ENCODE results near the gene ZNF277.

Gene ZNF277

DNA sequence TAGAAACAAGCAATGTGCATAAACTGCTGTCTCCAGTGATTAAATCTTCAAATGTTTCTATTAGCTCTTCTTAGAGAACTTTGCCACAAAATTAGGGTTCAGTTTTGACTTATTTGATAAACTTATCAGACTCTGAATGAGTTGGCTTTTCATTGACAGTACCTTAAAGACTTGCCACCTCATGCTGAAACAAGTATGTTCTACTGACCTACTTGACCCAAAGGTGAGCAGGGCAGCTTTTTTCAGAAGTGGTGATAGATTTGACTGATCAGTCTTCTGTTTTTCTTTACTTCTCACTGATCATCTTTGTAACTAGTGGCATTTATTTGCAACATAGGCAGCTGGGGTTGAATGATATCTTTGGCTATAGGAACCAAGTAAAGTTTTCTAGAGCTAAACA is 7.8 kb downstream of the ZNF277 start:
- Histone ChIP-seq H2AFZ (ENCODE audit: low read length) (no peak overlapping the region), H3K9me3 (replicated peaks in 1 of 2; ENCODE audit: control insufficient read depth in 2 of 2, insufficient read depth in 1 of 2, low read depth in 1 of 2, low read length in 2 of 2) (no peaks in the 10 kb centered on the region), H3K23ac (ENCODE audit: low read depth, low read length, poor library complexity) (no peak overlapping the region), H3K36me3 (replicated peaks in 1 of 2; ENCODE audit: control insufficient read depth in 2 of 2, insufficient read depth in 2 of 2, low read length in 2 of 2) (no peaks in the 10 kb centered on the region), H3K27ac (replicated peaks; ENCODE audit: low read length) (no peak overlapping the region), H3K27me3 (ENCODE audit: control insufficient read depth in 3 of 3, insufficient read depth in 3 of 3, low read depth in 1 of 3, low read length in 3 of 3) (no peaks in the 10 kb centered on the region), H3K9ac (ENCODE audit: low read depth, low read length, poor library complexity) (no peak overlapping the region), H3K4me3 (ENCODE audit: low read length in 2 of 2) (no peak overlapping the region), H2BK5ac (ENCODE audit: low read length) (no peak overlapping the region), H3K4me1 (ENCODE audit: control insufficient read depth in 2 of 2, insufficient read depth in 1 of 2, low read depth in 1 of 2, low read length in 2 of 2) (no peaks in the 10 kb centered on the region), H3K4ac (ENCODE audit: low read length) (no peak overlapping the region), H3K4me2 (ENCODE audit: insufficient read depth, low read length, poor library complexity, severe bottlenecking) (no peak overlapping the region), H3K18ac (ENCODE audit: low read length) (no peak overlapping the region), H4K91ac (ENCODE audit: low read depth, low read length, poor library complexity) (no peak overlapping the region), H2AK5ac (ENCODE audit: low read depth, low read length) (no peak overlapping the region), H3K14ac (ENCODE audit: low read length) (no peak overlapping the region), H2BK120ac (ENCODE audit: low read depth, low read length) (no peak overlapping the region), H3K79me1 (ENCODE audit: low read depth, low read length) (no peaks in the 10 kb centered on the region), H2BK12ac (ENCODE audit: low read length) (no peak overlapping the region), H4K8ac (ENCODE audit: low read depth, low read length) (no peak overlapping the region), H2BK15ac (ENCODE audit: low read length) (no peak overlapping the region)
- DNase-seq (ENCODE audit: low spot score), result no peak

DNA sequence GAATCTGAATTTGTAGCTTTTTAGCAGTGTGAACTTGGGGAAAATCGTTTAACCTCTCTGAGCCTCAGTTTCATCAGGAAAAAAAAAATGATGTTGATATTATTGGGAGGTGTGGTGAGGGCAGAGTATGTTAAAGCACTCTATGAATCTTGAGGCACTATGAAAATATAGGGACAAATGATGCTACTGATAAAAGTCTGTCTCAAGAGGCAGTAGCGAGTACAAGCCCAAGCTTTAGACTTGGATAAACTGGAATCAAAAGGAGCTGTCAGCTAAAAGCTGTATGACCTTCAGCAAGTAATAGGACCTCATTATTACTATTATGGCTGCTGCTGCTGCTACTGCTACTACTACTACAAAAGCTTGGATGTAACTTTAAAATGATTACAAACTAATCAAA is 8.4 kb downstream of the ZNF277 start:
- no peak overlapping the region for H3K14ac ChIP-seq (ENCODE audit: low read length)
- H4K8ac ChIP-seq (ENCODE audit: low read depth, low read length), result no peak overlapping the region
- H2BK15ac ChIP-seq (ENCODE audit: low read length), result no peak overlapping the region
- no peak overlapping the region for H3K4me2 ChIP-seq (ENCODE audit: insufficient read depth, low read length, poor library complexity, severe bottlenecking)
- no peak overlapping the region for H3K18ac ChIP-seq (ENCODE audit: low read length)
- H3K79me1 ChIP-seq (ENCODE audit: low read depth, low read length), result no peaks in the 10 kb centered on the region
- H3K9me3 ChIP-seq (replicated peaks in 1 of 2; ENCODE audit: control insufficient read depth in 2 of 2, insufficient read depth in 1 of 2, low read depth in 1 of 2, low read length in 2 of 2), result no peaks in the 10 kb centered on the region
- no peak overlapping the region for H4K91ac ChIP-seq (ENCODE audit: low read depth, low read length, poor library complexity)
- H2AFZ ChIP-seq (ENCODE audit: low read length), result no peak overlapping the region
- no CpG with 5 or more reads among the region's 2 CpGs for WGBS, 2 donors (ENCODE audit: extremely low coverage in 2 of 2, insufficient read length in 2 of 2, insufficient replicate concordance in 1 of 2)
- H3K23ac ChIP-seq (ENCODE audit: low read depth, low read length, poor library complexity), result no peak overlapping the region
- no peaks in the 10 kb centered on the region for H3K27me3 ChIP-seq (ENCODE audit: control insufficient read depth in 3 of 3, insufficient read depth in 3 of 3, low read depth in 1 of 3, low read length in 3 of 3)
- H3K27ac ChIP-seq (replicated peaks; ENCODE audit: low read length), result no peak overlapping the region
- H3K36me3 ChIP-seq (replicated peaks in 1 of 2; ENCODE audit: control insufficient read depth in 2 of 2, insufficient read depth in 2 of 2, low read length in 2 of 2), result no peaks in the 10 kb centered on the region
- no peak overlapping the region for H2BK5ac ChIP-seq (ENCODE audit: low read length)
- H3K4ac ChIP-seq (ENCODE audit: low read length), result no peak overlapping the region
- H2BK12ac ChIP-seq (ENCODE audit: low read length), result no peak overlapping the region
- H2AK5ac ChIP-seq (ENCODE audit: low read depth, low read length), result no peak overlapping the region
- H3K9ac ChIP-seq (ENCODE audit: low read depth, low read length, poor library complexity), result no peak overlapping the region
- DNase-seq (ENCODE audit: low spot score), result no peak
- no peaks in the 10 kb centered on the region for H3K4me1 ChIP-seq (ENCODE audit: control insufficient read depth in 2 of 2, insufficient read depth in 1 of 2, low read depth in 1 of 2, low read length in 2 of 2)
- H3K4me3 ChIP-seq (ENCODE audit: low read length in 2 of 2), result no peak overlapping the region
- H2BK120ac ChIP-seq (ENCODE audit: low read depth, low read length), result no peak overlapping the region

DNA sequence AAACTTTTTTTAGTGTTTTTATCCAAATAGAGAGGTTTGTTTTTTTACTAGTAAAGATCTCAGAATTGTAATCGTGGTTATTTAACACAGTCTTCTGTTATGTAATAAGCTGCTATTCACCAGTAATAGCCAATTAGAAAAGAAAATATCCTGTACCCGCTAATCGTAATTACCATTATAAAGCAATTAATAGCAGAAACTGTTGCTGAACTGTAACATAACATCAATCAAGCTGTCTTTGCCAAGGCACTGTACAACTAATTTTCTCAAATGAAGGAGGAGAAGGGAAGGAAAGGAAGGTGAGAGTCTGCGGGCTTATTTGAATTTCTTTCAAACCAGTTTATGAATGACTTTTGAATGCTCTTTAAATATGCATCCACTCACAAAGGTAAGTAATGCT is 9.3 kb downstream of the ZNF277 start:
- no peak overlapping the region for H4K91ac ChIP-seq (ENCODE audit: low read depth, low read length, poor library complexity)
- H3K79me1 ChIP-seq (ENCODE audit: low read depth, low read length), result no peaks in the 10 kb centered on the region
- no peak overlapping the region for H2BK5ac ChIP-seq (ENCODE audit: low read length)
- H2AK5ac ChIP-seq (ENCODE audit: low read depth, low read length), result no peak overlapping the region
- no peak overlapping the region for H3K27ac ChIP-seq (replicated peaks; ENCODE audit: low read length)
- H2BK15ac ChIP-seq (ENCODE audit: low read length), result no peak overlapping the region
- WGBS, 2 donors (ENCODE audit: extremely low coverage in 2 of 2, insufficient read length in 2 of 2, insufficient replicate concordance in 1 of 2), result no CpG with 5 or more reads among the region's 4 CpGs
- no peak overlapping the region for H2BK12ac ChIP-seq (ENCODE audit: low read length)
- no peaks in the 10 kb centered on the region for H3K9me3 ChIP-seq (replicated peaks in 1 of 2; ENCODE audit: control insufficient read depth in 2 of 2, insufficient read depth in 1 of 2, low read depth in 1 of 2, low read length in 2 of 2)
- no peaks in the 10 kb centered on the region for H3K27me3 ChIP-seq (ENCODE audit: control insufficient read depth in 3 of 3, insufficient read depth in 3 of 3, low read depth in 1 of 3, low read length in 3 of 3)
- no peak overlapping the region for H3K4ac ChIP-seq (ENCODE audit: low read length)
- H3K4me2 ChIP-seq (ENCODE audit: insufficient read depth, low read length, poor library complexity, severe bottlenecking), result no peak overlapping the region
- H3K4me1 ChIP-seq (ENCODE audit: control insufficient read depth in 2 of 2, insufficient read depth in 1 of 2, low read depth in 1 of 2, low read length in 2 of 2), result no peaks in the 10 kb centered on the region
- H2AFZ ChIP-seq (ENCODE audit: low read length), result no peak overlapping the region
- no peak overlapping the region for H2BK120ac ChIP-seq (ENCODE audit: low read depth, low read length)
- no peak overlapping the region for H3K14ac ChIP-seq (ENCODE audit: low read length)
- H3K4me3 ChIP-seq (ENCODE audit: low read length in 2 of 2), result no peak overlapping the region
- no peak overlapping the region for H3K23ac ChIP-seq (ENCODE audit: low read depth, low read length, poor library complexity)
- DNase-seq (ENCODE audit: low spot score), result no peak
- no peaks in the 10 kb centered on the region for H3K36me3 ChIP-seq (replicated peaks in 1 of 2; ENCODE audit: control insufficient read depth in 2 of 2, insufficient read depth in 2 of 2, low read length in 2 of 2)
- H4K8ac ChIP-seq (ENCODE audit: low read depth, low read length), result no peak overlapping the region
- no peak overlapping the region for H3K9ac ChIP-seq (ENCODE audit: low read depth, low read length, poor library complexity)
- no peak overlapping the region for H3K18ac ChIP-seq (ENCODE audit: low read length)

DNA sequence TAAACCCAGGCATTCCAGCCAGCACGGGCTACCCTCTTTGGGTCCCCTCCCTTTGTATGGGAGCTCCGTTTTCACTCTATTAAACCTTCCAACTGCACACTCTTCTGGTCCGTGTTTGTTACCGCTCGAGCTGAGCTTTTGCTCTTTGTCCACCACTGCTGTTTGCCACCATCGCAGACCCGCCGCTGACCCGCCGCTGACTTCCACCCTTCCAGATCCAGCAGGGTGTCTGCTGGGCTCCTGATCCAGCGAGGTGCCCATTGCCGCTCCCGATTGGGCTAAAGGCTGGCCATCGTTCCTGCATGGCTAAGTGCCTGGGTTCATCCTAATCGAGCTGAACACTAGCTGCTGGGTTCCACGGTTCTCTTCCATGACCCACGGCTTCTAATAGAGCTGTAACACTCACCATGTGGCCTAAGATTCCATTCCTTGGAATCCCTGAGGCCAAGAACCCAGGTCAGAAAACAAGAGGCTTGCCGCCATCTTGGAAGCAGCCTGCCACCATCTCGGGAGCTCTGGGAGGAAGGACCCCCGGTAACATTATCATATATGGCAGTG is 14.5 kb downstream of the ZNF277 start:
- DNase-seq (ENCODE audit: low spot score), result no peak
- Histone ChIP-seq H3K79me1 (ENCODE audit: low read depth, low read length) (no peaks in the 10 kb centered on the region), H3K23ac (ENCODE audit: low read depth, low read length, poor library complexity) (no peak overlapping the region), H2AK5ac (ENCODE audit: low read depth, low read length) (no peak overlapping the region), H3K36me3 (replicated peaks in 1 of 2; ENCODE audit: control insufficient read depth in 2 of 2, insufficient read depth in 2 of 2, low read length in 2 of 2) (no peaks in the 10 kb centered on the region), H2BK15ac (ENCODE audit: low read length) (no peak overlapping the region), H3K4me1 (ENCODE audit: control insufficient read depth in 2 of 2, insufficient read depth in 1 of 2, low read depth in 1 of 2, low read length in 2 of 2) (peaks cover 0 to 1% of the 10 kb centered on the region in 2 donors), H3K9me3 (replicated peaks in 1 of 2; ENCODE audit: control insufficient read depth in 2 of 2, insufficient read depth in 1 of 2, low read depth in 1 of 2, low read length in 2 of 2) (peaks cover 0 to 2% of the 10 kb centered on the region in 2 donors), H4K91ac (ENCODE audit: low read depth, low read length, poor library complexity) (no peak overlapping the region), H2BK120ac (ENCODE audit: low read depth, low read length) (no peak overlapping the region), H4K8ac (ENCODE audit: low read depth, low read length) (no peak overlapping the region), H3K4ac (ENCODE audit: low read length) (no peak overlapping the region), H3K4me2 (ENCODE audit: insufficient read depth, low read length, poor library complexity, severe bottlenecking) (no peak overlapping the region), H3K9ac (ENCODE audit: low read depth, low read length, poor library complexity) (no peak overlapping the region), H3K14ac (ENCODE audit: low read length) (no peak overlapping the region), H3K4me3 (ENCODE audit: low read length in 2 of 2) (no peak overlapping the region), H3K27me3 (ENCODE audit: control insufficient read depth in 3 of 3, insufficient read depth in 3 of 3, low read depth in 1 of 3, low read length in 3 of 3) (no peaks in the 10 kb centered on the region), H2BK12ac (ENCODE audit: low read length) (no peak overlapping the region), H2BK5ac (ENCODE audit: low read length) (no peak overlapping the region), H3K27ac (replicated peaks; ENCODE audit: low read length) (no peak overlapping the region), H2AFZ (ENCODE audit: low read length) (no peak overlapping the region), H3K18ac (ENCODE audit: low read length) (no peak overlapping the region)
- WGBS, 2 donors (ENCODE audit: extremely low coverage in 2 of 2, insufficient read length in 2 of 2, insufficient replicate concordance in 1 of 2), result no CpG with 5 or more reads among the region's 20 CpGs

All from neuronal stem cell (in vitro differentiated cells).